Parathyroid adenoma (tissue), 2 donors: ENCODE measurements around the gene ZNF567.

ENCODE experiments used
- H2AFZ ChIP-seq: fragments of 300-600 bp; sonication (generic); one replicate; pipeline ENCODE4 v1.7.0; 2017; ENCODE audit warnings: antibody characterized with exemption, mild to moderate bottlenecking
- H3K27ac ChIP-seq: fragments of 300-600 bp; sonication (generic); one replicate; pipeline ENCODE4 v1.7.0; 2017
- H3K27me3 ChIP-seq: fragments of 300-600 bp; sonication (generic); one replicate; pipeline ENCODE4 v1.7.0; 2017; ENCODE audit warnings: low read length; ENCODE audit not compliant: control insufficient read depth, insufficient read depth
- H3K36me3 ChIP-seq: fragments of 300-600 bp; sonication (generic); one replicate; pipeline ENCODE4 v1.7.0; 2017; ENCODE audit warnings: low read length; ENCODE audit not compliant: control insufficient read depth, insufficient read depth
- H3K4me1 ChIP-seq: fragments of 300-600 bp; sonication (generic); one replicate; pipeline ENCODE4 v1.7.0; 2017; ENCODE audit warnings: control low read depth
- H3K4me2 ChIP-seq: fragments of 300-600 bp; sonication (generic); one replicate; pipeline ENCODE4 v1.7.0; 2017; ENCODE audit warnings: low read length
- H3K4me3 ChIP-seq: fragments of 300-600 bp; sonication (generic); one replicate; pipeline ENCODE4 v1.7.0; 2017; ENCODE audit warnings: low read depth, low read length
- H3K79me2 ChIP-seq: fragments of 300-600 bp; sonication (generic); one replicate; pipeline ENCODE4 v1.7.0; 2017; ENCODE audit warnings: control low read depth
- H3K9ac ChIP-seq: fragments of 300-600 bp; sonication (generic); one replicate; pipeline ENCODE4 v1.7.0; 2017; ENCODE audit warnings: mild to moderate bottlenecking
- H3K9me3 ChIP-seq: fragments of 300-600 bp; sonication (generic); one replicate; pipeline ENCODE4 v1.7.0; 2017; ENCODE audit warnings: low read length; ENCODE audit not compliant: control insufficient read depth
- CTCF ChIP-seq: fragments of 300-600 bp; sonication (generic); IDR thresholded peaks from one replicate; pipeline ENCODE4 v1.7.0; 2017; ENCODE audit warnings: antibody characterized with exemption, mild to moderate bottlenecking
- donor health status: primary hyperparathyroidism.

ZNF567 gene

GRCh38 chr19:36687214-36688056 is at the start of gene ZNF567:
TSS of gene ZNF567 (plus strand) at chr19:36687612. CDS start at chr19:36694868, 7,256 bp downstream.
- no peak for TF ChIP-seq CTCF
- peak within 1 kb of the TSS; percentile 89 for H3K4me2 ChIP-seq
- peak within 1 kb of the TSS; percentile 97 for H2AFZ ChIP-seq
- peaks cover 11% of the 10 kb centered on the region for H3K79me2 ChIP-seq
- no peaks in the 10 kb centered on the region for H3K36me3 ChIP-seq
- peaks cover 4% of the 10 kb centered on the region for H3K4me1 ChIP-seq
- H3K4me3 ChIP-seq: peak within 1 kb of the TSS; percentile 78
- H3K9ac ChIP-seq: peak within 1 kb of the TSS; percentile 57
- no peaks in the 10 kb centered on the region for H3K27me3 ChIP-seq
- no peaks in the 10 kb centered on the region for H3K9me3 ChIP-seq
- peak within 1 kb of the TSS; percentile 46 for H3K27ac ChIP-seq

GRCh38 chr19:36638862-36639510 is 48.4 kb upstream of the ZNF567 start:
- H3K36me3 ChIP-seq: peaks cover 5% of the 10 kb centered on the region
- no peak for TF ChIP-seq CTCF

DNA sequence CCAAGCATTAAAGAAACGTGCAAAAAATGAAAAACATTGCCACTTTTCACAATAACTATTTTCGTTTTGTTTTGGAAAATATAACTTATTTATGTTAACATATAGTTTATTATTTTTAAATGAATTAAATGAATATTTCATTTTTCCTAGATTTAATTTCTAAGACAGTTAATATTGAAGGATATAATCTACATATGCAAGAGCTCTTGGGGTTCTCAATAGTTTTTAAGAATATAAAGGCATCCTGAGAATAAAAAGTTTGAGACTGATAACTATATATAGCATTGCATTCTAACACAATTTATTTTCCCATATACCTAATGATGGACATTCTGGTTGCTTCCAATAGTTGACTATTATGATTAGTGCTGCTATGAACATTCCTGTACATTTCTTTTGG is 40.7 kb upstream of the ZNF567 start:
- Histone ChIP-seq H3K27me3 (no peaks in the 10 kb centered on the region), H3K27ac (no peak overlapping the region), H3K4me1 (no peaks in the 10 kb centered on the region), H3K9me3 (peaks cover 4% of the 10 kb centered on the region), H3K9ac (no peak overlapping the region), H3K79me2 (no peaks in the 10 kb centered on the region), H3K4me2 (no peak overlapping the region), H2AFZ (no peak overlapping the region), H3K4me3 (no peak overlapping the region), H3K36me3 (peaks cover 5% of the 10 kb centered on the region)
- TF ChIP-seq CTCF: no peak

More at GRCh38 chr19:36638862-36639510, 48.4 kb upstream of the ZNF567 start:
- H3K4me3 ChIP-seq: no peak overlapping the region
- H2AFZ ChIP-seq: no peak overlapping the region
- peaks cover 5% of the 10 kb centered on the region for H3K9me3 ChIP-seq
- no peak overlapping the region for H3K27ac ChIP-seq
- no peaks in the 10 kb centered on the region for H3K4me1 ChIP-seq
- H3K9ac ChIP-seq: no peak overlapping the region
- H3K27me3 ChIP-seq: no peaks in the 10 kb centered on the region
- H3K4me2 ChIP-seq: no peak overlapping the region
- H3K79me2 ChIP-seq: no peaks in the 10 kb centered on the region

DNA sequence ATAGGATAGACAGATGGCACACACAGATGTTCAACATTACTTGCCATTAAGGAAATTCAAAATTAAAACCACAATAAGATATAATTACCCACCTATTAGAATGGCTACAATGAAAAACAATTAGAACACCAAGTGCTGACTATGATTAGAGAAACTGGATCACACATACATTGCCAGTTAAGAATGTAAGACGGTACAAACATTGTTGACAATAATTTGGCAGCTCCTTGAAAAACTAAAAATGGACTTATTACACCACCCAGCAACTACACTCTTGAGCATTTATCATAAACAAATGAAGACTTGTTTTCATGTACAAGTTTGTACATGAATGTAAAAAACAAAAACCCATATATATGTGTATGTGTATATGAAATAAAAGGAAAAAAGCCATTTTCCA is 34.5 kb upstream of the ZNF567 start:
- Histone ChIP-seq H3K4me2 (no peak overlapping the region), H2AFZ (no peak overlapping the region), H3K36me3 (peaks cover 5% of the 10 kb centered on the region), H3K9ac (no peak overlapping the region), H3K27me3 (no peaks in the 10 kb centered on the region), H3K4me1 (no peaks in the 10 kb centered on the region), H3K4me3 (no peak overlapping the region), H3K79me2 (no peaks in the 10 kb centered on the region), H3K9me3 (peaks cover 4% of the 10 kb centered on the region), H3K27ac (no peak overlapping the region)
- no peak for TF ChIP-seq CTCF
